HG03432 (cell line): ENCODE data around the gene GRK2.
"Not testable (repeated sequence)": the region's sequence is repeated elsewhere in the genome, so short reads cannot be mapped to it uniquely, and the experiment has no call there.

Experiments used
- ATAC-seq: cut with Tn5 transposase; IDR thresholded peaks from one replicate; pipeline ENCODE4 v1.9.1; 2021; ENCODE audit warnings: mild to moderate bottlenecking, moderate library complexity; ENCODE audit not compliant: unreplicated experiment

Gene GRK2

GRCh38 chr11:67266449-67267187 lies at the start of gene GRK2:
GRK2 (plus strand) TSS chr11:67266473; CDS start chr11:67266700, 227 bp downstream.
- peak; percentile 9 for ATAC-seq

GRCh38 chr11:67227726-67228125 lies 38.5 kb upstream of the GRK2 start:
- ATAC-seq: no peak

GRCh38 chr11:67230406-67230805 lies 35.9 kb upstream of the GRK2 start:
- ATAC-seq: no peak

GRCh38 chr11:67230886-67231285 lies 35.4 kb upstream of the GRK2 start:
- ATAC-seq: no peak

- ATAC-seq: no peak
These were observed 32.6 kb upstream of the GRK2 start for GRCh38 chr11:67233584-67234190.

GRCh38 chr11:67234571-67234970 lies 31.7 kb upstream of the GRK2 start:
- not testable (repeated sequence) for ATAC-seq

- no peak for ATAC-seq
These were observed 28.7 kb upstream of the GRK2 start for GRCh38 chr11:67237574-67237973.

GRCh38 chr11:67238894-67239782 lies 27.1 kb upstream of the GRK2 start:
- no peak for ATAC-seq

GRCh38 chr11:67239783-67240575 lies 26.3 kb upstream of the GRK2 start:
- ATAC-seq: peak; percentile 88

- ATAC-seq: peak; percentile 35
These were observed 25.5 kb upstream of the GRK2 start for GRCh38 chr11:67240576-67241389.

GRCh38 chr11:67242548-67242947 lies 23.7 kb upstream of the GRK2 start:
- no peak for ATAC-seq

GRCh38 chr11:67243051-67243450 lies 23.2 kb upstream of the GRK2 start:
- ATAC-seq: no peak

GRCh38 chr11:67245046-67245445 lies 21.2 kb upstream of the GRK2 start:
- ATAC-seq: no peak

GRCh38 chr11:67247946-67248550 lies 18.2 kb upstream of the GRK2 start:
- ATAC-seq: no peak

GRCh38 chr11:67248653-67249052 lies 17.6 kb upstream of the GRK2 start:
- ATAC-seq: no peak

GRCh38 chr11:67250059-67251043 lies 15.9 kb upstream of the GRK2 start:
- no peak for ATAC-seq

- ATAC-seq: no peak
These were observed 14.4 kb upstream of the GRK2 start for GRCh38 chr11:67251841-67252240.

GRCh38 chr11:67252831-67253239 lies 13.4 kb upstream of the GRK2 start:
- ATAC-seq: no peak
